ENCODE measurements around the gene AGFG1. TPM values are rescaled to one million over a fixed set of nuclear protein-coding genes. Genes with fewer than 3 reads are reported as not detected.

AGFG1 gene
- total RNA-seq, 1 experiment from 2014 or later = 86.1 TPM

GRCh38 chr2:227602358-227602757 is 130.4 kb downstream of the AGFG1 start:
- intact Hi-C loops (cut with micrococcal nuclease) = no loop called here
- H3K27me3 Mint-ChIP-seq (ENCODE audit: insufficient read depth, unreplicated experiment) = no peaks in the 10 kb centered on the region
- H3K36me3 Mint-ChIP-seq (ENCODE audit: insufficient read depth, unreplicated experiment) = no peaks in the 10 kb centered on the region
- no peak overlapping the region for H3K4me3 Mint-ChIP-seq (ENCODE audit: unreplicated experiment)
- H3K27ac Mint-ChIP-seq (ENCODE audit: low read depth, unreplicated experiment) = no peak overlapping the region
- BruUV-seq (replicated peaks) = no TSS peak
- no peak for DNase-seq (ENCODE audit: unreplicated experiment)
- ChIA-PET CTCF (no interaction called here), POLR2A (interaction anchor here (1.4 kb wide), 1 partner anchor 10 kb away, joined by 4 read pairs; no protein-coding TSS in a partner anchor)
- TF ChIP-seq, protein P1, sequence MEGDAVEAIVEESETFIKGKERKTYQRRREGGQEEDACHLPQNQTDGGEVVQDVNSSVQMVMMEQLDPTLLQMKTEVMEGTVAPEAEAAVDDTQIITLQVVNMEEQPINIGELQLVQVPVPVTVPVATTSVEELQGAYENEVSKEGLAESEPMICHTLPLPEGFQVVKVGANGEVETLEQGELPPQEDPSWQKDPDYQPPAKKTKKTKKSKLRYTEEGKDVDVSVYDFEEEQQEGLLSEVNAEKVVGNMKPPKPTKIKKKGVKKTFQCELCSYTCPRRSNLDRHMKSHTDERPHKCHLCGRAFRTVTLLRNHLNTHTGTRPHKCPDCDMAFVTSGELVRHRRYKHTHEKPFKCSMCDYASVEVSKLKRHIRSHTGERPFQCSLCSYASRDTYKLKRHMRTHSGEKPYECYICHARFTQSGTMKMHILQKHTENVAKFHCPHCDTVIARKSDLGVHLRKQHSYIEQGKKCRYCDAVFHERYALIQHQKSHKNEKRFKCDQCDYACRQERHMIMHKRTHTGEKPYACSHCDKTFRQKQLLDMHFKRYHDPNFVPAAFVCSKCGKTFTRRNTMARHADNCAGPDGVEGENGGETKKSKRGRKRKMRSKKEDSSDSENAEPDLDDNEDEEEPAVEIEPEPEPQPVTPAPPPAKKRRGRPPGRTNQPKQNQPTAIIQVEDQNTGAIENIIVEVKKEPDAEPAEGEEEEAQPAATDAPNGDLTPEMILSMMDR (IDR thresholded peaks at IDR 0.05; ENCODE audit: unreplicated experiment) = no peak
- no peaks in the 10 kb centered on the region for H3K4me1 Mint-ChIP-seq (ENCODE audit: insufficient read depth, unreplicated experiment)
- H3K9me3 Mint-ChIP-seq (ENCODE audit: unreplicated experiment) = no peaks in the 10 kb centered on the region

GRCh38 chr2:227606476-227606875 is 134.5 kb downstream of the AGFG1 start:
- TF ChIP-seq, protein P1 (IDR thresholded peaks at IDR 0.05; ENCODE audit: unreplicated experiment) = no peak

DNA sequence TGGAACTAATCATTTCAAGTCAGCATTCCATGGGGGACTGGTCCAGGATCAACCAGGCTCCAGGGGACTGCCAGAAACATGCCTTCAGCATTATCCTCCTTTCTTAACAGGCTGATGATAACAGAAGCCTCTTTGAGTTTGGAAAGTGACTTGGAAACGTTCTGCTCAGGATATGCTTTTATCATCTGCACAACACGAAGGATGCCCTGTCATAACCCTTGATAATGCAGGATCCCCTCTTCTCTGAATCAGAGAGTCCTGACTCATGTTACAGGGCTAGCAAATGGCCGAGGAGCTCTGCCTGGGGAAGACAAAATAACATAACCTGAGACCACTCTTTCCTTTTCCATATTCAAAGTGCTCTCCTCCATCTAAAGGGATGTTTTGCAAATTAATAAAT is 136.0 kb downstream of the AGFG1 start:
- no TSS peak for BruUV-seq (replicated peaks)
- intact Hi-C loops (cut with micrococcal nuclease) = no loop called here
- CTCF ChIA-PET = no interaction called here
- Mint-ChIP-seq H3K4me1 (ENCODE audit: insufficient read depth, unreplicated experiment) (no peaks in the 10 kb centered on the region), H3K9me3 (ENCODE audit: unreplicated experiment) (no peaks in the 10 kb centered on the region), H3K27ac (ENCODE audit: low read depth, unreplicated experiment) (no peak overlapping the region), H3K27me3 (ENCODE audit: insufficient read depth, unreplicated experiment) (no peaks in the 10 kb centered on the region), H3K36me3 (ENCODE audit: insufficient read depth, unreplicated experiment) (no peaks in the 10 kb centered on the region), H3K4me3 (ENCODE audit: unreplicated experiment) (no peak overlapping the region)
- TF ChIP-seq, protein P1 (IDR thresholded peaks at IDR 0.05; ENCODE audit: unreplicated experiment) = no peak
- no peak for DNase-seq (ENCODE audit: unreplicated experiment)
- POLR2A ChIA-PET = no interaction called here

More at GRCh38 chr2:227606476-227606875, 134.5 kb downstream of the AGFG1 start:
- Mint-ChIP-seq H3K4me3 (ENCODE audit: unreplicated experiment) (no peak overlapping the region), H3K27ac (ENCODE audit: low read depth, unreplicated experiment) (no peak overlapping the region), H3K4me1 (ENCODE audit: insufficient read depth, unreplicated experiment) (no peaks in the 10 kb centered on the region), H3K36me3 (ENCODE audit: insufficient read depth, unreplicated experiment) (no peaks in the 10 kb centered on the region), H3K27me3 (ENCODE audit: insufficient read depth, unreplicated experiment) (no peaks in the 10 kb centered on the region), H3K9me3 (ENCODE audit: unreplicated experiment) (no peaks in the 10 kb centered on the region)
- DNase-seq (ENCODE audit: unreplicated experiment) = no peak
- CTCF ChIA-PET = interaction anchor here (0.6 kb wide), 2 partner anchors 10 to 505 kb away, joined by 3 read pairs; no protein-coding TSS in a partner anchor
- POLR2A ChIA-PET = interaction anchor here (0.6 kb wide), 1 partner anchor 33 kb away, joined by 3 read pairs; no protein-coding TSS in a partner anchor
- BruUV-seq (replicated peaks) = no TSS peak
- intact Hi-C loops (cut with micrococcal nuclease) = no loop called here

DNA sequence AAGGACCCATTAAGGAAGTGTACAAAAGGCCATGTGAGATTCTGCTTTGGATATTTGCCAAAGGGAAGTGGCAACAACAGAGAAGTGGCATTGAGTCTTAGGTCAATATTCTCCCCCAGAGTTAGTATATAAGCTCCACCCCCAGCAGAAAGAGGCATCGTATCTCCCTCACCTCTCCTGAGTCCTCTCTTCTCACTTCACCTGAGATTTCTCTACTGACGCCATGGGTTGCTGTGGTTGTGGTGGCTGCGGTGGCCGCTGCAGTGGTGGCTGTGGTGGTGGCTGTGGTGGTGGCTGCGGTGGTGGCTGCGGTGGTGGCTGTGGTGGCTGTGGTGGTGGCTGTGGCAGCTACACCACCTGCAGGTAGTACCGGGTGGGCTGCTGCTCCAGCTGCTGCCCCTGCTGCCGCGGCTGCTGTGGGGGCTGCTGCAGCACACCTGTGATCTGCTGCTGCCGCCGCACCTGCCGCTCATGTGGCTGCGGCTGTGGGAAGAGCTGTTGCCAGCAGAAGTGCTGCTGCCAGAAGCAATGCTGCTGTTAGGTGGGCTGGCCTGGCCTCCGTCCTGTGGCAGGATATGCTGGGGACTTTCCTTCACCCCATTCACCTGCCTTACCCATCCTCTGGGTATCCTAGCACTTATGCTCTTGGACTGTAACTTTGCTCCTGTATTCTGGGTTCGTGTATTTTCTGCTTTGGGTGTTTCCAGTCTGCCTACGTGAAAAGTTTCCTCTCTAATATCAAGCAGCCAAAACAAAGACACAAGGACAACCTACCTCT is 136.8 kb downstream of the AGFG1 start:
- no peak overlapping the region for H3K4me3 Mint-ChIP-seq (ENCODE audit: unreplicated experiment)
- TF ChIP-seq, protein P1 (IDR thresholded peaks at IDR 0.05; ENCODE audit: unreplicated experiment) = no peak
- no peak overlapping the region for H3K27ac Mint-ChIP-seq (ENCODE audit: low read depth, unreplicated experiment)
- ChIA-PET CTCF (interaction anchor here (0.6 to 0.9 kb wide), 3 partner anchors 20 to 654 kb away, joined by 3 to 4 read pairs (median 3); no protein-coding TSS in a partner anchor), POLR2A (interaction anchor here (0.7 kb wide), 2 partner anchors 162 to 623 kb away, joined by 3 to 4 read pairs; no protein-coding TSS in a partner anchor)
- no peak for DNase-seq (ENCODE audit: unreplicated experiment)
- no peaks in the 10 kb centered on the region for H3K27me3 Mint-ChIP-seq (ENCODE audit: insufficient read depth, unreplicated experiment)
- H3K4me1 Mint-ChIP-seq (ENCODE audit: insufficient read depth, unreplicated experiment) = no peaks in the 10 kb centered on the region
- no peaks in the 10 kb centered on the region for H3K9me3 Mint-ChIP-seq (ENCODE audit: unreplicated experiment)
- intact Hi-C loops (cut with micrococcal nuclease) = no loop called here
- no peaks in the 10 kb centered on the region for H3K36me3 Mint-ChIP-seq (ENCODE audit: insufficient read depth, unreplicated experiment)
- no TSS peak for BruUV-seq (replicated peaks)

All from MCF 10A (cell line).